SK-N-SH treated with all-trans-retinoic acid at 6 μM for 48 hours (cell line): ENCODE measurements around the gene GAN.
"Not testable (repeated sequence)": the region's sequence is repeated elsewhere in the genome, so short reads cannot be mapped to it uniquely, and the experiment has no call there.

Experiments
- ATAC-seq: fragments of 200-7000 bp; cut with Tn5 transposase; 3 replicates; pipeline ENCODE4 v1.9.1; 2020; ENCODE audit warnings: mild to moderate bottlenecking, moderate library complexity
- ARNTL ChIP-seq: fragments of 450-650 bp; formaldehyde crosslinking; IDR thresholded peaks from 2 replicates; pipeline ENCODE4 v1.5.0; 2020; ENCODE audit warnings: low read depth, mild to moderate bottlenecking, moderate library complexity, borderline replicate concordance
- BACH2 ChIP-seq: fragments of 250-450 bp; sonication (Bioruptor Pico); IDR thresholded peaks from 2 replicates; pipeline ENCODE4 v1.9.0; 2021; ENCODE audit warnings: mild to moderate bottlenecking, borderline replicate concordance
- CREB5 ChIP-seq: fragments of 250-450 bp; sonication (Bioruptor Pico); IDR thresholded peaks from 2 replicates; pipeline ENCODE4 v1.5.1; 2020; ENCODE audit warnings: low read depth, mild to moderate bottlenecking, moderate library complexity
- CSDC2 ChIP-seq: fragments of 250-450 bp; sonication (Bioruptor Pico); IDR thresholded peaks from 2 replicates; pipeline ENCODE4 v1.5.0; 2020; ENCODE audit warnings: mild to moderate bottlenecking, moderate library complexity
- CSRNP3 ChIP-seq: fragments of 250-450 bp; sonication (Bioruptor Pico); IDR thresholded peaks from 2 replicates; pipeline ENCODE4 v1.5.1; 2021; ENCODE audit warnings: mild to moderate bottlenecking, moderate library complexity
- ESRRG ChIP-seq: fragments of 250-450 bp; sonication (Bioruptor Pico); IDR thresholded peaks from 2 replicates; pipeline ENCODE4 v1.6.1; 2021; ENCODE audit warnings: mild to moderate bottlenecking
- GLIS3 ChIP-seq: fragments of 250-450 bp; sonication (Bioruptor Pico); IDR thresholded peaks from 2 replicates; pipeline ENCODE4 v1.5.0; 2020; ENCODE audit warnings: mild to moderate bottlenecking, moderate library complexity
- ISL1 ChIP-seq: fragments of 250-450 bp; sonication (Bioruptor Pico); IDR thresholded peaks from 2 replicates; pipeline ENCODE4 v2.1.2; 2022; ENCODE audit warnings: mild to moderate bottlenecking, moderate library complexity
- OSR1 ChIP-seq: fragments of 250-450 bp; sonication (Bioruptor Pico); IDR thresholded peaks from 2 replicates; pipeline ENCODE4 v1.8.0; 2022; ENCODE audit warnings: moderate library complexity, mild to moderate bottlenecking, inconsistent platforms
- PPARA ChIP-seq: fragments of 250-450 bp; sonication (Bioruptor Pico); IDR thresholded peaks from 2 replicates; pipeline ENCODE4 v1.5.0; 2020; ENCODE audit warnings: mild to moderate bottlenecking, borderline replicate concordance
- RARB ChIP-seq: fragments of 250-450 bp; sonication (Bioruptor Pico); IDR thresholded peaks from 2 replicates; pipeline ENCODE4 v1.8.0; 2021; ENCODE audit warnings: mild to moderate bottlenecking, moderate library complexity
- SNAI2 ChIP-seq: fragments of 250-450 bp; sonication (Bioruptor Pico); IDR thresholded peaks from 2 replicates; pipeline ENCODE4 v1.5.0; 2020; ENCODE audit warnings: mild to moderate bottlenecking, moderate library complexity
- TCF4 ChIP-seq: fragments of 250-450 bp; sonication (Bioruptor Pico); IDR thresholded peaks from 2 replicates; pipeline ENCODE4 v1.8.0; 2021; ENCODE audit warnings: mild to moderate bottlenecking, moderate library complexity, borderline replicate concordance
- TOX ChIP-seq: fragments of 250-450 bp; sonication (Bioruptor Pico); IDR thresholded peaks from 2 replicates; pipeline ENCODE4 v1.8.0; 2021; ENCODE audit warnings: mild to moderate bottlenecking, moderate library complexity, borderline replicate concordance
- ZC3H10 ChIP-seq: fragments of 250-450 bp; sonication (Bioruptor Pico); IDR thresholded peaks from 2 replicates; pipeline ENCODE4 v1.5.1; 2021; ENCODE audit warnings: mild to moderate bottlenecking, moderate library complexity
- ZFP30 ChIP-seq: fragments of 450-650 bp; formaldehyde crosslinking; IDR thresholded peaks from 2 replicates; pipeline ENCODE4 v1.5.0; 2022; ENCODE audit warnings: mild to moderate bottlenecking, moderate library complexity
- ZNF565 ChIP-seq: fragments of 450-650 bp; formaldehyde crosslinking; conservative IDR thresholded peaks from 2 replicates; pipeline ENCODE4 v1.5.0; 2020; ENCODE audit warnings: low read depth, mild to moderate bottlenecking, moderate library complexity
- ZNF70 ChIP-seq: fragments of 450-650 bp; formaldehyde crosslinking; IDR thresholded peaks from 2 replicates; pipeline ENCODE4 v1.5.0; 2020; ENCODE audit warnings: mild to moderate bottlenecking, moderate library complexity

GAN gene

GRCh38 chr16:81397879-81398520, 83.2 kb downstream of the GAN start:
- no peak for ATAC-seq

GRCh38 chr16:81399909-81400308, 85.1 kb downstream of the GAN start:
- TF ChIP-seq CSDC2 (CRISPR knock-in tag), result no peak
- TF ChIP-seq BACH2 (CRISPR knock-in tag), result no peak
- TF ChIP-seq ZC3H10, result no peak
- no peak for TF ChIP-seq SNAI2
- no peak for TF ChIP-seq ZFP30 (CRISPR knock-in tag)
- ATAC-seq, result no peak

More at GRCh38 chr16:81397879-81398520, 83.2 kb downstream of the GAN start:
- TF ChIP-seq ESRRG (CRISPR knock-in tag) (no peak), ZC3H10 (no peak), SNAI2 (no peak), PPARA (no peak), GLIS3 (CRISPR knock-in tag) (no peak), CSRNP3 (CRISPR knock-in tag) (no peak), ZNF565 (no peak), TCF4 (CRISPR knock-in tag) (no peak), CREB5 (CRISPR knock-in tag) (no peak)

GRCh38 chr16:81401035-81401950, 86.5 kb downstream of the GAN start:
- no peak for ATAC-seq
- no peak for TF ChIP-seq OSR1 (CRISPR knock-in tag)
- no peak for TF ChIP-seq ZFP30 (CRISPR knock-in tag)
- TF ChIP-seq BACH2 (CRISPR knock-in tag), result no peak
- no peak for TF ChIP-seq ZNF565
- no peak for TF ChIP-seq CSRNP3 (CRISPR knock-in tag)
- no peak for TF ChIP-seq ARNTL (CRISPR knock-in tag)

GRCh38 chr16:81403208-81403600, 88.4 kb downstream of the GAN start:
- TF ChIP-seq ESRRG (CRISPR knock-in tag), result no peak
- no peak for TF ChIP-seq PPARA
- no peak for TF ChIP-seq ZNF565
- no peak for TF ChIP-seq TOX
- TF ChIP-seq ZFP30 (CRISPR knock-in tag), result no peak
- TF ChIP-seq ZNF70 (CRISPR knock-in tag), result no peak
- no peak for TF ChIP-seq ISL1 (CRISPR knock-in tag)
- no peak for TF ChIP-seq RARB (CRISPR knock-in tag)
- no peak for TF ChIP-seq SNAI2
- ATAC-seq, result no peak

- peak; percentile 90 for ATAC-seq
- TF ChIP-seq TOX (no peak), CREB5 (CRISPR knock-in tag) (no peak), ZNF565 (0 out of 2 replicates have a peak, but pooled peaks have one; percentile 12), OSR1 (CRISPR knock-in tag) (no peak)
- TF ChIP-seq, all 23 proteins: peak for 1
These were observed 89.0 kb downstream of the GAN start for GRCh38 chr16:81403601-81404391.

GRCh38 chr16:81405002-81405401, 90.2 kb downstream of the GAN start:
- ATAC-seq, result not testable (repeated sequence)
